ENCODE results near the gene NT5DC2. TPM values are rescaled to one million over a fixed set of nuclear protein-coding genes. Genes with fewer than 3 reads are reported as not detected.

Gene NT5DC2
- total and polyA plus RNA-seq, 2 donors (not counting 1 experiment from before 2014, with no cell fraction given), result 20.3 to 61.5 TPM

GRCh38 chr3:52551118-52551517 is 17.5 kb upstream of the NT5DC2 start:
- Histone ChIP-seq H3K4me2 (ENCODE audit: extremely low read depth, insufficient read depth, low read length) (no peak overlapping the region), H3K9ac (ENCODE audit: insufficient read depth, low read length) (no peak overlapping the region), H3K4me3 (replicated peaks in 1 of 4; ENCODE audit: control extremely low read depth in 1 of 4, insufficient read depth in 1 of 4, low read depth in 3 of 4, low read length in 4 of 4) (no peak overlapping the region), H3K36me3 (ENCODE audit: control insufficient read depth, insufficient read depth, low read length) (peaks cover 7% of the 10 kb centered on the region), H4K20me1 (ENCODE audit: control insufficient read depth, extremely low read depth, insufficient read depth, low read length) (no peaks in the 10 kb centered on the region), H3K79me2 (ENCODE audit: control insufficient read depth, insufficient read depth, low read length) (no peaks in the 10 kb centered on the region), H2AFZ (ENCODE audit: low read length) (no peak overlapping the region), H3K27ac (ENCODE audit: insufficient read depth, low read length) (no peak overlapping the region), H3K9me3 (ENCODE audit: control insufficient read depth, insufficient read depth, low read depth, low read length) (no peaks in the 10 kb centered on the region), H3K4me1 (ENCODE audit: control insufficient read depth, extremely low read depth, insufficient read depth, low read length) (no peaks in the 10 kb centered on the region), H3K27me3 (ENCODE audit: control insufficient read depth, insufficient read depth, low read length) (no peaks in the 10 kb centered on the region)
- no peak for TF ChIP-seq EZH2 (IDR thresholded peaks at IDR 0.05; ENCODE audit: low read length, missing control alignments)
- no peak for DNase-seq (ENCODE audit: low read depth in 2 of 2)

DNA sequence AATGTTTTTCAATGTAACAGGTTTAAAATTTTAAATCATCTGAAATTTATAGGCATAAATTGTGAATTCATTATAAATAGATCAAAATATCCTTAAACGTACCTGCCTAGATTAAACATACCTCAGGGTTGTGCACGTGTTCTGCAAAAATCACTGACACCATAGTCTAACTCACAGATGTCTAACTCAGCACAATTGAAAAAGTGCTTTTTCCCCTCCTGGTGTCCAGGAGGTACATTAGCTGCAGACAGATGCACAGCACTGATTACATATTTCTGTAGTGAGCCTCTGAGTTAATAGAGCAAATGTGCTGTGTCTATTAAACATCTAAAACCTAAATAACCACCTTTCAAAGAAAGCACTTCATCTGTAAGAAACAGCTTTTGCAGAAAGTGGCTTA is 13.5 kb upstream of the NT5DC2 start:
- Histone ChIP-seq H3K4me2 (ENCODE audit: extremely low read depth, insufficient read depth, low read length) (no peak overlapping the region), H3K36me3 (ENCODE audit: control insufficient read depth, insufficient read depth, low read length) (peaks cover 2% of the 10 kb centered on the region), H2AFZ (ENCODE audit: low read length) (no peak overlapping the region)

DNA sequence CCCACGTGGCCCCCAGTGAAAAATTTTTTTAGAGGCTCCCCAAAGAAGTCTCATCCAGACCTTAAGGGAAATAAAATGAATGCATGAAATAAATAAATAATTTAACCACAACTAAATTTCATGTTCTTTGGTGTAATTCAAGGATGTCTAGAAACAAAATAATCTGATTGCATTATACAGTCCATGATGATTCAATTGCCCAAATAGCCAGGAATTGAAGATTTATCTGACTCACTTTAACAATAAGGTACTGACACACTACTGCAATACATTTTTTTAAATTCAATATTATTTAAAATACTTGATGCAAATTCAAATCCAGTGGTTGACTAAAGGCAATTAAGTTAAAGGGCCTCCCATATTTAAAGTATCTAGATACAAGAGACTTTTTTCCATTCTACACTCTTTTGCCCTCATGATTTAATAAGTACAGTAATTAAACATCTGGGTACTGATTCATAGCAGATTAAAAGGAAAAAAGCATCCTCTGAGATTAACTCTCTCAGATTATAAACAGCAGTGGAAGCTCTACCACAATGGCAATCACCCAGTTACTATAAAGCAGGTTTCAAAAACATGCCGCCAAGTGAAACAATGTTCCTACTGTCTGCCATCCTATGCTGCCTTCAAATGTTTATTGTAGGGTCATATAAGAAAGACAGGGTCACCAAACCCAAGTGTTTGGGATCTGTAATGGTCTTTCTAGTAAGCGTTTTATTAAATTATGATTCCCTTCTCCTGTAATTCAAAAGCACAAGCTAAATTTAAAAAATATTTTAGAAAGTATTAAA is 12.6 kb upstream of the NT5DC2 start:
- H3K79me2 ChIP-seq (ENCODE audit: control insufficient read depth, insufficient read depth, low read length), result peaks cover 2% of the 10 kb centered on the region
- H3K4me2 ChIP-seq (ENCODE audit: extremely low read depth, insufficient read depth, low read length), result no peak overlapping the region
- H3K27me3 ChIP-seq (ENCODE audit: control insufficient read depth, insufficient read depth, low read length), result no peaks in the 10 kb centered on the region
- H3K36me3 ChIP-seq (ENCODE audit: control insufficient read depth, insufficient read depth, low read length), result peaks cover 2% of the 10 kb centered on the region
- no peak overlapping the region for H3K9ac ChIP-seq (ENCODE audit: insufficient read depth, low read length)
- TF ChIP-seq EZH2 (IDR thresholded peaks at IDR 0.05; ENCODE audit: low read length, missing control alignments), result no peak
- no peak for TF ChIP-seq CTCF (conservative IDR thresholded peaks at IDR 0.05 in 1 of 2, IDR thresholded peaks at IDR 0.05 in 1 of 2; ENCODE audit: low read depth in 1 of 2, low read length in 2 of 2)
- H3K4me3 ChIP-seq (replicated peaks in 1 of 4; ENCODE audit: control extremely low read depth in 1 of 4, insufficient read depth in 1 of 4, low read depth in 3 of 4, low read length in 4 of 4), result no peak overlapping the region
- no peaks in the 10 kb centered on the region for H3K4me1 ChIP-seq (ENCODE audit: control insufficient read depth, extremely low read depth, insufficient read depth, low read length)
- no peaks in the 10 kb centered on the region for H4K20me1 ChIP-seq (ENCODE audit: control insufficient read depth, extremely low read depth, insufficient read depth, low read length)
- no peaks in the 10 kb centered on the region for H3K9me3 ChIP-seq (ENCODE audit: control insufficient read depth, insufficient read depth, low read depth, low read length)
- no peak for DNase-seq (ENCODE audit: low read depth in 2 of 2)
- H3K27ac ChIP-seq (ENCODE audit: insufficient read depth, low read length), result no peak overlapping the region
- H2AFZ ChIP-seq (ENCODE audit: low read length), result no peak overlapping the region

More for the DNA sequence above, 13.5 kb upstream of the NT5DC2 start:
- TF ChIP-seq EZH2 (IDR thresholded peaks at IDR 0.05; ENCODE audit: low read length, missing control alignments) (no peak), CTCF (conservative IDR thresholded peaks at IDR 0.05 in 1 of 2, IDR thresholded peaks at IDR 0.05 in 1 of 2; ENCODE audit: low read depth in 1 of 2, low read length in 2 of 2) (no peak)
- no peak overlapping the region for H3K9ac ChIP-seq (ENCODE audit: insufficient read depth, low read length)
- H3K4me3 ChIP-seq (replicated peaks in 1 of 4; ENCODE audit: control extremely low read depth in 1 of 4, insufficient read depth in 1 of 4, low read depth in 3 of 4, low read length in 4 of 4), result no peak overlapping the region
- H3K79me2 ChIP-seq (ENCODE audit: control insufficient read depth, insufficient read depth, low read length), result no peaks in the 10 kb centered on the region
- no peaks in the 10 kb centered on the region for H4K20me1 ChIP-seq (ENCODE audit: control insufficient read depth, extremely low read depth, insufficient read depth, low read length)
- no peak overlapping the region for H3K27ac ChIP-seq (ENCODE audit: insufficient read depth, low read length)
- H3K4me1 ChIP-seq (ENCODE audit: control insufficient read depth, extremely low read depth, insufficient read depth, low read length), result no peaks in the 10 kb centered on the region
- H3K9me3 ChIP-seq (ENCODE audit: control insufficient read depth, insufficient read depth, low read depth, low read length), result no peaks in the 10 kb centered on the region
- no peak for DNase-seq (ENCODE audit: low read depth in 2 of 2)
- H3K27me3 ChIP-seq (ENCODE audit: control insufficient read depth, insufficient read depth, low read length), result no peaks in the 10 kb centered on the region

All from fibroblast of lung (primary cell).